ENCODE results near the gene KCNMB2. TPM values are rescaled to one million over a fixed set of nuclear protein-coding genes. Genes with fewer than 3 reads are reported as not detected.
"Not testable (repeated sequence)": the region's sequence is repeated elsewhere in the genome, so short reads cannot be mapped to it uniquely, and the experiment has no call there.

KCNMB2 gene
- polyA plus RNA-seq, 4 donors, result 0.06 to 3.9 (median 1.4) TPM; not detected in 1

- no peak for FAIRE-seq
These were observed 21.8 kb upstream of the KCNMB2 start for GRCh38 chr3:178514401-178514800.

GRCh38 chr3:178515076-178515744, 21.0 kb upstream of the KCNMB2 start:
- not testable (repeated sequence) for H3K36me3 ChIP-seq (ENCODE audit: control insufficient read depth in 3 of 3, insufficient read depth in 2 of 3, low read depth in 1 of 3, low read length in 3 of 3); FAIRE-seq; H3K27ac ChIP-seq (ENCODE audit: low read depth in 1 of 3, low read length in 2 of 3); H3K4me3 ChIP-seq (ENCODE audit: low read depth in 1 of 3, low read length in 3 of 3); H3K9me3 ChIP-seq (ENCODE audit: control insufficient read depth in 2 of 2, insufficient read depth in 1 of 2, low read depth in 1 of 2, low read length in 1 of 2); DNase-seq; H3K27me3 ChIP-seq (ENCODE audit: control insufficient read depth in 3 of 3, insufficient read depth in 3 of 3, low read length in 3 of 3); H3K4me1 ChIP-seq (ENCODE audit: control insufficient read depth in 3 of 3, insufficient read depth in 2 of 3, low read depth in 1 of 3, low read length in 2 of 3)
- 79 to 88% (median 79%) methylated on average over 6 of the region's 6 CpGs for WGBS, 3 donors

More at GRCh38 chr3:178514401-178514800, 21.8 kb upstream of the KCNMB2 start:
- Histone ChIP-seq H3K4me1 (ENCODE audit: control insufficient read depth in 3 of 3, insufficient read depth in 2 of 3, low read depth in 1 of 3, low read length in 2 of 3) (no peaks in the 10 kb centered on the region), H3K4me3 (ENCODE audit: low read depth in 1 of 3, low read length in 3 of 3) (no peak overlapping the region), H3K36me3 (ENCODE audit: control insufficient read depth in 3 of 3, insufficient read depth in 2 of 3, low read depth in 1 of 3, low read length in 3 of 3) (no peaks in the 10 kb centered on the region), H3K27ac (ENCODE audit: low read depth in 1 of 3, low read length in 2 of 3) (no peak overlapping the region), H3K9me3 (ENCODE audit: control insufficient read depth in 2 of 2, insufficient read depth in 1 of 2, low read depth in 1 of 2, low read length in 1 of 2) (no peaks in the 10 kb centered on the region), H3K27me3 (ENCODE audit: control insufficient read depth in 3 of 3, insufficient read depth in 3 of 3, low read length in 3 of 3) (no peaks in the 10 kb centered on the region)
- WGBS, 3 donors, result 92 to 97% (median 93%) methylated on average over 2 of the region's 2 CpGs
- DNase-seq, result no peak

DNA sequence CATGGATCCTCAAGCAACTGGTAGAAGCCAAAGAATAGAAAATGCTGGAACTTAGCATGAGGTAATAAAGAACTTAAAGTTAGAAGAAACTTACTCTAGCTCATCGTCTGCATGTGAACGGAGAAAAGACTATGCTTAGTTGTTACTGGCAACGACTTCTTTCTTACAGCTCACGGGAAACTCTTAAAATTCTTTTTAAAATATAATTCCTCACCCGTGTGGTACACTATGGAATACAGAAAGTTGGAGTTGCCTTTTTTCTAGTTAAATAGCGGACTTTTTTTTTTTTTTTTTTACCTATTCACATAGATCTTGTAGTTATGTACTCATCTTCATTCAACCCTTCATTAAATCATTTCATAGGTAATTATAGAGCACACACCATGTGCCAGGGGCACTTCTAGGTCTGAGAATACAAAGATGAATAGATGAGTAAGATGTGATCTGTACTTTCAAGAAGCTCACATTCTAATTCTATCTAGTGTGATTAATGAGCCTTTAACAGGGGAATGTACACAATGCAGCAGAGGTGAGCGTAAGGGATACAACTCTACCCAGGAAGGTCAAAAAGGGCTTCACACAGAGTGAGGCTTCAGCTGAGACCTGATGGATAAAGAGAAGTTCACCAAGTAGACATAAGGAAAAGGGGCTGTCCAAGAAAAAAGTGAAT, 18.4 kb upstream of the KCNMB2 start:
- Histone ChIP-seq H3K36me3 (ENCODE audit: control insufficient read depth in 3 of 3, insufficient read depth in 2 of 3, low read depth in 1 of 3, low read length in 3 of 3) (no peaks in the 10 kb centered on the region), H3K27me3 (ENCODE audit: control insufficient read depth in 3 of 3, insufficient read depth in 3 of 3, low read length in 3 of 3) (no peaks in the 10 kb centered on the region), H3K27ac (ENCODE audit: low read depth in 1 of 3, low read length in 2 of 3) (no peak overlapping the region), H3K9me3 (ENCODE audit: control insufficient read depth in 2 of 2, insufficient read depth in 1 of 2, low read depth in 1 of 2, low read length in 1 of 2) (no peaks in the 10 kb centered on the region), H3K4me1 (ENCODE audit: control insufficient read depth in 3 of 3, insufficient read depth in 2 of 3, low read depth in 1 of 3, low read length in 2 of 3) (no peaks in the 10 kb centered on the region), H3K4me3 (ENCODE audit: low read depth in 1 of 3, low read length in 3 of 3) (no peak overlapping the region)
- no peak for FAIRE-seq
- DNase-seq, result no peak
- WGBS, 3 donors, result 92 to 96% (median 94%) methylated on average over 7 of the region's 7 CpGs

GRCh38 chr3:178518660-178519396, 17.4 kb upstream of the KCNMB2 start:
- FAIRE-seq (peak; percentile 55), DNase-seq (peak in 1 of 2 donors; percentile 82)
- no peaks in the 10 kb centered on the region for H3K36me3 ChIP-seq (ENCODE audit: control insufficient read depth in 3 of 3, insufficient read depth in 2 of 3, low read depth in 1 of 3, low read length in 3 of 3)
- H3K27ac ChIP-seq (ENCODE audit: low read depth in 1 of 3, low read length in 2 of 3), result no peak overlapping the region
- 21 to 62% (median 33%) methylated on average over 6 of the region's 6 CpGs for WGBS, 3 donors
- H3K4me3 ChIP-seq (ENCODE audit: low read depth in 1 of 3, low read length in 3 of 3), result peak overlapping the region in 1 of 3 donors; percentile 15
- H3K4me1 ChIP-seq (ENCODE audit: control insufficient read depth in 3 of 3, insufficient read depth in 2 of 3, low read depth in 1 of 3, low read length in 2 of 3), result no peaks in the 10 kb centered on the region
- H3K27me3 ChIP-seq (ENCODE audit: control insufficient read depth in 3 of 3, insufficient read depth in 3 of 3, low read length in 3 of 3), result no peaks in the 10 kb centered on the region
- no peaks in the 10 kb centered on the region for H3K9me3 ChIP-seq (ENCODE audit: control insufficient read depth in 2 of 2, insufficient read depth in 1 of 2, low read depth in 1 of 2, low read length in 1 of 2)

DNA sequence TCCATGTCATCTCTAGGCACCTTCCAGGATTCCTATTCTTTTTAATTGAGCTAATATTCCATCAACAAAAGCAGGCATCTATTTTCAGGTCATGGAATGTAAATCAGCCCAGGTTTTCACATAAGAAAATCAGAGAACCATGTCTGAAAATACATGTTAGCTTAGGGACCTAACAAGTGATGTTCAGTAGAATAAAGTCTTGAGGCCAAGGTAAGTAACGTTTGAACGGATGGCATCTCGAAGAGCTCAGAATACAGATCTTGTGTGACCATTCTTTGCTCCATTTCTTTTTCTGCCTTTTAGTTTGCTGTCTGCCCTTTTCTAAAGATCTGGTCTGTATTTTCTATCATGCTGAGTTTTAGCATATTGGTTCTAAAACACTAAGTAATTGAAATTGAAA, 16.5 kb upstream of the KCNMB2 start:
- 93 to 98% (median 96%) methylated on average over 3 of the region's 3 CpGs for WGBS, 3 donors
- no peaks in the 10 kb centered on the region for H3K4me1 ChIP-seq (ENCODE audit: control insufficient read depth in 3 of 3, insufficient read depth in 2 of 3, low read depth in 1 of 3, low read length in 2 of 3)
- no peaks in the 10 kb centered on the region for H3K9me3 ChIP-seq (ENCODE audit: control insufficient read depth in 2 of 2, insufficient read depth in 1 of 2, low read depth in 1 of 2, low read length in 1 of 2)
- DNase-seq, result no peak
- no peaks in the 10 kb centered on the region for H3K36me3 ChIP-seq (ENCODE audit: control insufficient read depth in 3 of 3, insufficient read depth in 2 of 3, low read depth in 1 of 3, low read length in 3 of 3)
- no peak for FAIRE-seq
- H3K4me3 ChIP-seq (ENCODE audit: low read depth in 1 of 3, low read length in 3 of 3), result no peak overlapping the region
- no peaks in the 10 kb centered on the region for H3K27me3 ChIP-seq (ENCODE audit: control insufficient read depth in 3 of 3, insufficient read depth in 3 of 3, low read length in 3 of 3)
- no peak overlapping the region for H3K27ac ChIP-seq (ENCODE audit: low read depth in 1 of 3, low read length in 2 of 3)

GRCh38 chr3:178520451-178520850, 15.8 kb upstream of the KCNMB2 start:
- H3K4me3 ChIP-seq (ENCODE audit: low read depth in 1 of 3, low read length in 3 of 3), result no peak overlapping the region
- 87 to 93% (median 92%) methylated on average over 2 of the region's 2 CpGs for WGBS, 3 donors
- H3K36me3 ChIP-seq (ENCODE audit: control insufficient read depth in 3 of 3, insufficient read depth in 2 of 3, low read depth in 1 of 3, low read length in 3 of 3), result no peaks in the 10 kb centered on the region
- no peak overlapping the region for H3K27ac ChIP-seq (ENCODE audit: low read depth in 1 of 3, low read length in 2 of 3)
- no peaks in the 10 kb centered on the region for H3K9me3 ChIP-seq (ENCODE audit: control insufficient read depth in 2 of 2, insufficient read depth in 1 of 2, low read depth in 1 of 2, low read length in 1 of 2)
- H3K27me3 ChIP-seq (ENCODE audit: control insufficient read depth in 3 of 3, insufficient read depth in 3 of 3, low read length in 3 of 3), result no peaks in the 10 kb centered on the region
- no peaks in the 10 kb centered on the region for H3K4me1 ChIP-seq (ENCODE audit: control insufficient read depth in 3 of 3, insufficient read depth in 2 of 3, low read depth in 1 of 3, low read length in 2 of 3)
- DNase-seq (no peak), FAIRE-seq (no peak)

DNA sequence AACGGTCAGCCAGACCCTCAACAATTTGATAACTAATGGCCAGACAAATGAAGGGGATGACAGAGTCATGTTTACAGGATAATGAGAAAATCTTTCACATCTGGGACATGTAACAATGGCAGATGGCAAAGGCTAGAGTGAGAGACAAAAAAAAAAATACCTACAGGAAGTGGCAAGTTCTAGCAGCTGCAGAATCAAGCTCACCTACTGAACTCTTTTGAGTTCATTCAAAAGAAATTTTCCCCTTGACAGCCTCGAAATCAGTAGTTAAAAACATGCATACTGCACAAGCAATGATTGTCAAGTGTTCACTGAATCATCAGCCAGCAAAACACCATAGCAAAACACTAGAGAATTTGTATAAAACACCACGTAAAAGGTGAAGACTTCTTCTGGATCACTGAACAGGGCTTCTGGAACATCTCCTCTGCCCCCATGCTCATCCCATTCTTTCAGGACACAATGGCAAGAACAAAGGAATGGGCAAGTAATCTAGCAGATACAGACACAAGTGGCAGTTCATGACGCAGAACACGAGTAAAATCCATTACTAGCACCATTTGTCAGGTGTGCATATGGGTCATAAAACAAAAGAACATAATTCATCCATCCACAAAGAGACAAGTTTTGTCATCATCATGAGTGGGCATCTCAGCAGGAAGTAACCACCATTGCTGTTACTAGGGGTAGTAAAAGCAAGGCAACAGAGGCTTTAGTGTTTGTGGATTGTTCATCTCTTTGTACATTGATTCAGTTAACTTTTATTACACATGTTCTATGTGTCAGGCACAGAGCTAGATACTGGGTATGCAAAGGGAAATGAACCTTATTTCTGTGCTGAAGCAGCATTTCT, 13.8 kb upstream of the KCNMB2 start:
- H3K36me3 ChIP-seq (ENCODE audit: control insufficient read depth in 3 of 3, insufficient read depth in 2 of 3, low read depth in 1 of 3, low read length in 3 of 3), result no peaks in the 10 kb centered on the region
- WGBS, 3 donors, result 77 to 83% (median 81%) methylated on average over 5 of the region's 5 CpGs
- DNase-seq (no peak), FAIRE-seq (no peak)
- H3K27ac ChIP-seq (ENCODE audit: low read depth in 1 of 3, low read length in 2 of 3), result no peak overlapping the region
- H3K9me3 ChIP-seq (ENCODE audit: control insufficient read depth in 2 of 2, insufficient read depth in 1 of 2, low read depth in 1 of 2, low read length in 1 of 2), result no peaks in the 10 kb centered on the region
- H3K4me3 ChIP-seq (ENCODE audit: low read depth in 1 of 3, low read length in 3 of 3), result no peak overlapping the region
- no peaks in the 10 kb centered on the region for H3K27me3 ChIP-seq (ENCODE audit: control insufficient read depth in 3 of 3, insufficient read depth in 3 of 3, low read length in 3 of 3)
- H3K4me1 ChIP-seq (ENCODE audit: control insufficient read depth in 3 of 3, insufficient read depth in 2 of 3, low read depth in 1 of 3, low read length in 2 of 3), result no peaks in the 10 kb centered on the region

- Histone ChIP-seq H3K27me3 (ENCODE audit: control insufficient read depth in 3 of 3, insufficient read depth in 3 of 3, low read length in 3 of 3) (no peaks in the 10 kb centered on the region), H3K9me3 (ENCODE audit: control insufficient read depth in 2 of 2, insufficient read depth in 1 of 2, low read depth in 1 of 2, low read length in 1 of 2) (no peaks in the 10 kb centered on the region), H3K4me1 (ENCODE audit: control insufficient read depth in 3 of 3, insufficient read depth in 2 of 3, low read depth in 1 of 3, low read length in 2 of 3) (no peaks in the 10 kb centered on the region), H3K36me3 (ENCODE audit: control insufficient read depth in 3 of 3, insufficient read depth in 2 of 3, low read depth in 1 of 3, low read length in 3 of 3) (no peaks in the 10 kb centered on the region), H3K4me3 (ENCODE audit: low read depth in 1 of 3, low read length in 3 of 3) (no peak overlapping the region), H3K27ac (ENCODE audit: low read depth in 1 of 3, low read length in 2 of 3) (no peak overlapping the region)
- WGBS, 3 donors, result 41 to 65% (median 63%) methylated on average over 3 of the region's 3 CpGs
- FAIRE-seq (no peak), DNase-seq (no peak)
These were observed 11.0 kb upstream of the KCNMB2 start for GRCh38 chr3:178525251-178525650.

Measured in small intestine (tissue), 7 donors.